Measurements from ENCODE around the gene SCMH1. TPM values are rescaled to one million over a fixed set of nuclear protein-coding genes. Genes with fewer than 3 reads are reported as not detected.
"Not testable (repeated sequence)": the region's sequence is repeated elsewhere in the genome, so short reads cannot be mapped to it uniquely, and the experiment has no call there.

The SCMH1 gene
- total and polyA plus RNA-seq, 7 donors, result 16.2 to 39.4 (median 28.3) TPM

GRCh38 chr1:41217441-41217840 is 24.7 kb downstream of the SCMH1 start:
- Histone ChIP-seq H3K4me3 (no peak overlapping the region), H3K27me3 (ENCODE audit: insufficient read depth in 3 of 3, low read length in 2 of 3) (no peaks in the 10 kb centered on the region), H3K27ac (no peak overlapping the region), H3K4me1 (peaks cover 10% of the 10 kb centered on the region), H3K9me3 (no peaks in the 10 kb centered on the region), H3K36me3 (ENCODE audit: insufficient read depth in 1 of 2, low read depth in 1 of 2) (no peaks in the 10 kb centered on the region)
- 68 to 74% (median 71%) methylated on average over 1 of the region's 1 CpG for WGBS, 3 donors
- DNase-seq (no peak), ATAC-seq (peak in 2 of 4 donors; percentile 31 to 62)
- no peak for TF ChIP-seq CTCF (IDR thresholded peaks at IDR 0.05)
- intact Hi-C loops (cut with DNase I), result no loop called here

GRCh38 chr1:41215623-41216022 is 26.5 kb downstream of the SCMH1 start:
- TF ChIP-seq CTCF (IDR thresholded peaks at IDR 0.05), result no peak
- Histone ChIP-seq H3K27ac (no peak overlapping the region), H3K4me3 (no peak overlapping the region), H3K9me3 (no peaks in the 10 kb centered on the region), H3K4me1 (peaks cover 6% of the 10 kb centered on the region), H3K27me3 (ENCODE audit: insufficient read depth in 3 of 3, low read length in 2 of 3) (no peaks in the 10 kb centered on the region), H3K36me3 (ENCODE audit: insufficient read depth in 1 of 2, low read depth in 1 of 2) (no peaks in the 10 kb centered on the region)
- DNase-seq (no peak), ATAC-seq (no peak)
- intact Hi-C loops (cut with DNase I), result no loop called here

GRCh38 chr1:41213341-41213740 is 28.8 kb downstream of the SCMH1 start:
- Histone ChIP-seq H3K4me1 (peaks cover 6% of the 10 kb centered on the region), H3K36me3 (ENCODE audit: insufficient read depth in 1 of 2, low read depth in 1 of 2) (no peaks in the 10 kb centered on the region), H3K27me3 (ENCODE audit: insufficient read depth in 3 of 3, low read length in 2 of 3) (no peaks in the 10 kb centered on the region), H3K9me3 (no peaks in the 10 kb centered on the region), H3K27ac (no peak overlapping the region), H3K4me3 (no peak overlapping the region)
- intact Hi-C loops (cut with DNase I), result no loop called here
- no peak for DNase-seq
- 90 to 100% (median 97%) methylated on average over 1 of the region's 1 CpG for WGBS, 3 donors
- TF ChIP-seq CTCF (IDR thresholded peaks at IDR 0.05), result no peak
- ATAC-seq, result no peak

GRCh38 chr1:41211608-41212007 is 30.5 kb downstream of the SCMH1 start:
- H3K36me3 ChIP-seq (ENCODE audit: insufficient read depth in 1 of 2, low read depth in 1 of 2); H3K4me3 ChIP-seq; H3K27ac ChIP-seq; H3K4me1 ChIP-seq; DNase-seq; intact Hi-C loops (cut with DNase I); H3K27me3 ChIP-seq (ENCODE audit: insufficient read depth in 3 of 3, low read length in 2 of 3); ATAC-seq; H3K9me3 ChIP-seq: not testable (repeated sequence)
- 91 to 96% (median 95%) methylated on average over 2 of the region's 2 CpGs for WGBS, 3 donors

GRCh38 chr1:41207053-41207452 is 35.1 kb downstream of the SCMH1 start:
- 94 to 99% (median 98%) methylated on average over 2 of the region's 2 CpGs for WGBS, 3 donors

GRCh38 chr1:41200728-41201127 is 41.4 kb downstream of the SCMH1 start:
- no peak for DNase-seq
- WGBS, 3 donors, result 83 to 94% (median 93%) methylated on average over 3 of the region's 3 CpGs
- intact Hi-C loops (cut with DNase I), result no loop called here

More at GRCh38 chr1:41207053-41207452, 35.1 kb downstream of the SCMH1 start:
- H3K9me3 ChIP-seq; H3K4me3 ChIP-seq; H3K36me3 ChIP-seq (ENCODE audit: insufficient read depth in 1 of 2, low read depth in 1 of 2); H3K27me3 ChIP-seq (ENCODE audit: insufficient read depth in 3 of 3, low read length in 2 of 3); ATAC-seq; intact Hi-C loops (cut with DNase I); H3K4me1 ChIP-seq; H3K27ac ChIP-seq; DNase-seq: not testable (repeated sequence)

More at GRCh38 chr1:41200728-41201127, 41.4 kb downstream of the SCMH1 start:
- H3K9me3 ChIP-seq, result no peaks in the 10 kb centered on the region
- no peaks in the 10 kb centered on the region for H3K36me3 ChIP-seq (ENCODE audit: insufficient read depth in 1 of 2, low read depth in 1 of 2)
- no peak for ATAC-seq
- no peaks in the 10 kb centered on the region for H3K4me1 ChIP-seq
- no peak for TF ChIP-seq CTCF (IDR thresholded peaks at IDR 0.05)
- no peaks in the 10 kb centered on the region for H3K27me3 ChIP-seq (ENCODE audit: insufficient read depth in 3 of 3, low read length in 2 of 3)
- H3K27ac ChIP-seq, result no peak overlapping the region
- no peak overlapping the region for H3K4me3 ChIP-seq

All from psoas muscle (tissue), 8 donors.